GM12875 (cell line): ENCODE data around the gene MAPK10.
"Not testable (repeated sequence)": the region's sequence is repeated elsewhere in the genome, so short reads cannot be mapped to it uniquely, and the experiment has no call there.

Source experiments
- H3K4me3 ChIP-seq: one replicate; pipeline ENCODE4 v1.5.1; 2011; ENCODE audit warnings: low read depth, low read length, control low read depth
- TF ChIP-seq, protein P1 (sequence below): IDR thresholded peaks from 2 replicates; pipeline ENCODE4 v1.5.1; 2011; ENCODE audit warnings: low read depth, mild to moderate bottlenecking, control low read depth, inconsistent platforms, low read length, moderate library complexity, borderline replicate concordance; ENCODE audit not compliant: insufficient read depth

MAPK10 gene

GRCh38 chr4:86184216-86184900 lies 175.5 kb downstream of the MAPK10 start:
- H3K4me3 ChIP-seq: no peak overlapping the region
- TF ChIP-seq, protein P1, sequence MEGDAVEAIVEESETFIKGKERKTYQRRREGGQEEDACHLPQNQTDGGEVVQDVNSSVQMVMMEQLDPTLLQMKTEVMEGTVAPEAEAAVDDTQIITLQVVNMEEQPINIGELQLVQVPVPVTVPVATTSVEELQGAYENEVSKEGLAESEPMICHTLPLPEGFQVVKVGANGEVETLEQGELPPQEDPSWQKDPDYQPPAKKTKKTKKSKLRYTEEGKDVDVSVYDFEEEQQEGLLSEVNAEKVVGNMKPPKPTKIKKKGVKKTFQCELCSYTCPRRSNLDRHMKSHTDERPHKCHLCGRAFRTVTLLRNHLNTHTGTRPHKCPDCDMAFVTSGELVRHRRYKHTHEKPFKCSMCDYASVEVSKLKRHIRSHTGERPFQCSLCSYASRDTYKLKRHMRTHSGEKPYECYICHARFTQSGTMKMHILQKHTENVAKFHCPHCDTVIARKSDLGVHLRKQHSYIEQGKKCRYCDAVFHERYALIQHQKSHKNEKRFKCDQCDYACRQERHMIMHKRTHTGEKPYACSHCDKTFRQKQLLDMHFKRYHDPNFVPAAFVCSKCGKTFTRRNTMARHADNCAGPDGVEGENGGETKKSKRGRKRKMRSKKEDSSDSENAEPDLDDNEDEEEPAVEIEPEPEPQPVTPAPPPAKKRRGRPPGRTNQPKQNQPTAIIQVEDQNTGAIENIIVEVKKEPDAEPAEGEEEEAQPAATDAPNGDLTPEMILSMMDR: no peak

GRCh38 chr4:86181585-86181984 lies 178.3 kb downstream of the MAPK10 start:
- TF ChIP-seq, protein P1: no peak
- no peak overlapping the region for H3K4me3 ChIP-seq

GRCh38 chr4:86178211-86178610 lies 181.6 kb downstream of the MAPK10 start:
- TF ChIP-seq, protein P1: no peak
- H3K4me3 ChIP-seq: no peak overlapping the region

GRCh38 chr4:86174506-86174905 lies 185.3 kb downstream of the MAPK10 start:
- no peak overlapping the region for H3K4me3 ChIP-seq
- TF ChIP-seq, protein P1: no peak

DNA sequence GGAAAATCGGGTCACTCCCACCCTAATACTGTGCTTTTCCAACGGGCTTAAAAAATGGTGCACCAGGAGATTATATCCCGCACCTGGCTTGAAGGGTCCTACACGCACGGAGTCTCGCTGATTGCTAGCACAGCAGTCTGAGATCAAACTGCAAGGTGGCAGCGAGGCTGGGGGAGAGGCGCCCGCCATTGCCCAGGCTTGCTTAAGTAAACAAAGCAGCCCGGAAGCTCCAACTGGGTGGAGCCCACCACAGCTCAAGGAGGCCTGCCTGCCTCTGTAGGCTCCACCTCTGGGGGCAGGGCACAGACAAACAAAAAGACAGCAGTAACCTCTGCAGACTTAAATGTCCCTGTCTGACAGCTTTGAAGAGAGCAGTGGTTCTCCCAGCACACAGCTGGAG lies 191.5 kb downstream of the MAPK10 start:
- H3K4me3 ChIP-seq: not testable (repeated sequence)

DNA sequence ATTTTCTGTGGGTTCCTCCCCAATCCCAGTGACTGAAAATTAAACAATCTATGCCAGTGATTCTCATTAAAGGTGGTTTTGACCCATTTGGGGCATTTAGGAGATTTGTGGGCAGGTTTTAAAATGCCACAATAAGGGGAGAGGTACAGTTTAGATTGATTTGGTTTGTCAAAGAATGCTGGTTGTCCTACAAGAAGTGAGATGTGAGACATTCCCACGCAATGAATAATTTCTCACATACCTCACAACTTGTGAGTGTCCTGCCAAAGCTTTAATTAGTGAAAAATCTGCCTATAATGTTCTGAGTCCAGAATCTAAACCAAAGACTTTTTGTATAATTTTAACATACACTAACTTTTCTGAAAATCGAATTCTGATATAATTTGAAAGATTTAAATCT lies 199.4 kb downstream of the MAPK10 start:
- TF ChIP-seq, protein P1: no peak
- no peak overlapping the region for H3K4me3 ChIP-seq

- TF ChIP-seq, protein P1: no peak
- H3K4me3 ChIP-seq: no peak overlapping the region
Observed at GRCh38 chr4:86159216-86159615, 200.6 kb downstream of the MAPK10 start.

- no peak overlapping the region for H3K4me3 ChIP-seq
- TF ChIP-seq, protein P1: no peak
Observed at GRCh38 chr4:86156531-86156930, 203.3 kb downstream of the MAPK10 start.
